Testis (tissue), 3 donors: ENCODE measurements around the gene BIN1. TPM values are rescaled to one million over a fixed set of nuclear protein-coding genes. Genes with fewer than 3 reads are reported as not detected.

Source experiments
- DNase-seq: peaks from one replicate; pipeline ENCODE4 v3.0.0-alpha.2; 2019
- H3K27ac ChIP-seq, 2 donors: fragments of 200-600 bp; sonication (generic); one replicate each; pipeline ENCODE4 v1.5.1; 2019
- H3K27me3 ChIP-seq: fragments of 200-600 bp; sonication (generic); one replicate; pipeline ENCODE4 v1.5.1; 2019
- H3K36me3 ChIP-seq: fragments of 200-600 bp; sonication (generic); one replicate; pipeline ENCODE4 v1.5.1; 2017; ENCODE audit warnings: low read depth; ENCODE audit errors: missing control alignments
- H3K4me1 ChIP-seq: fragments of 200-600 bp; sonication (generic); one replicate; pipeline ENCODE4 v1.5.1; 2019
- H3K4me3 ChIP-seq, 2 donors: fragments of 200-600 bp; sonication (generic); one replicate each; pipeline ENCODE4 v1.5.1; 2017 to 2019
- H3K9me3 ChIP-seq: fragments of 200-600 bp; sonication (generic); one replicate; pipeline ENCODE4 v1.5.1; 2017
- POLR2A ChIP-seq: fragments of 450-650 bp; IDR thresholded peaks from one replicate; pipeline ENCODE4 v1.6.1; 2017; ENCODE audit warnings: antibody characterized with exemption, mild to moderate bottlenecking, moderate library complexity
- WGBS, 2 donors: methylation state at CpG; one replicate each; pipeline ENCODE4 v1.1.5; 2018; 5-methylcytosine and 5-hydroxymethylcytosine counted together
- intact Hi-C: fragments of 100-400 bp; cut with DNase I; formaldehyde crosslinking; loops from one replicate; pipeline ENCODE4 v1.15.1; 2023; ENCODE audit warnings: low total_unique reads
- polyA plus RNA-seq: library from polyadenylated mRNA; stranded (reverse); fragments of 350-450 nt; fragmentation: Illumina TruSeq; extraction: RNeasy Lipid Tissue Mini Kit (QIAGEN cat#74804); gene quantifications from one replicate; pipeline ENCODE4 v1.2.3, GENCODE V29; 2014; ENCODE audit warnings: low read depth, low replicate concordance; ENCODE audit not compliant: insufficient read depth
- total RNA-seq, 2 donors: library from RNA; depleted of rRNA; stranded (reverse); fragments of >200 nt; gene quantifications; one replicate each; pipeline ENCODE4 v1.2.3, GENCODE V29; 2016
- TF ChIP-seq, protein P1 (sequence below), 3 experiments: fragments of 450-650 bp in 2 of 3; fragments of 200-600 bp in 1 of 3; sonication (generic) in 1 of 3; IDR thresholded peaks; one replicate each; pipeline ENCODE4 v1.5.1; 2016 to 2019; ENCODE audit warnings: antibody characterized with exemption in 3 of 3, mild to moderate bottlenecking in 2 of 3, moderate library complexity in 1 of 3

Gene BIN1
- total and polyA plus RNA-seq, 3 donors from 2014 or later = 25.0 to 38.8 (median 28.7) TPM

DNA sequence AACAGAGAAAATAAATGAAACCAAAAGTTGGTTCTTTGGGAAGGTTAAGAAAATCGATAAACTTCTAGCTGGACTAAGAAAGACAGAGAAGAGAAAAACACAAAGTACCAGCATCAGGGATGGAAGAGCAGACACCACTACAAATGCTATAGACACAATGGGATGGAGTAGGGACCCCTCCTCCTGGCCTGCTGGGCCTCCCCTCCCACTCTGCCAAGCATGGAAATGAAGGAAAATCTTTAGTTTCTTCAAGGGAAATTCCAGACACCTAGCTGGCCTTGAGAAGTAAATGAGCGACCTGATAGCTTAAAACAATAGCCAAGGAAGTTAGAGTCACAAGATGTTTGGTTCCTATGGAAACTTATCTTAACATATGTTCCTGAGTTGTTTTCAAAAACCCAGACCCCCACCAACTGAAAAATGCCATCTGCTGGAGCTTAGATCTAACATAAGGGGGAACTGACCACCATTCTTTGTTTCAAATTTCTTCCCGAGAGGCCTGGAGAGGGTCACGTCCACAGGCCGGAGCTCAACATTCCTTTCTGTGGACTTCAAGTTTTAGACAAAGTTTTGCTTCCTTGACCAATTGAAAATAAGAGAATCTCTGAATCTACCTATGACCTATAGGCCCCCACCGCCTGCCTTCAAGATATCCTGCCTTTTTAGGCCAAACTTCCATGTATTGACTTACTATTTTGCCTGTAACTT is 101.9 kb downstream of the BIN1 start:
- 87 to 94% methylated on average over 6 of the region's 6 CpGs for whole genome bisulfite sequencing, 2 donors
- Histone ChIP-seq H3K36me3 (no peaks in the 10 kb centered on the region), H3K9me3 (no peaks in the 10 kb centered on the region), H3K27ac (no peak overlapping the region), H3K4me3 (no peak overlapping the region), H3K27me3 (no peaks in the 10 kb centered on the region), H3K4me1 (no peaks in the 10 kb centered on the region)
- TF ChIP-seq, protein P1, sequence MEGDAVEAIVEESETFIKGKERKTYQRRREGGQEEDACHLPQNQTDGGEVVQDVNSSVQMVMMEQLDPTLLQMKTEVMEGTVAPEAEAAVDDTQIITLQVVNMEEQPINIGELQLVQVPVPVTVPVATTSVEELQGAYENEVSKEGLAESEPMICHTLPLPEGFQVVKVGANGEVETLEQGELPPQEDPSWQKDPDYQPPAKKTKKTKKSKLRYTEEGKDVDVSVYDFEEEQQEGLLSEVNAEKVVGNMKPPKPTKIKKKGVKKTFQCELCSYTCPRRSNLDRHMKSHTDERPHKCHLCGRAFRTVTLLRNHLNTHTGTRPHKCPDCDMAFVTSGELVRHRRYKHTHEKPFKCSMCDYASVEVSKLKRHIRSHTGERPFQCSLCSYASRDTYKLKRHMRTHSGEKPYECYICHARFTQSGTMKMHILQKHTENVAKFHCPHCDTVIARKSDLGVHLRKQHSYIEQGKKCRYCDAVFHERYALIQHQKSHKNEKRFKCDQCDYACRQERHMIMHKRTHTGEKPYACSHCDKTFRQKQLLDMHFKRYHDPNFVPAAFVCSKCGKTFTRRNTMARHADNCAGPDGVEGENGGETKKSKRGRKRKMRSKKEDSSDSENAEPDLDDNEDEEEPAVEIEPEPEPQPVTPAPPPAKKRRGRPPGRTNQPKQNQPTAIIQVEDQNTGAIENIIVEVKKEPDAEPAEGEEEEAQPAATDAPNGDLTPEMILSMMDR (IDR thresholded peaks at IDR 0.05) = no peak
- TF ChIP-seq POLR2A = no peak
- no peak for DNase-seq
- intact Hi-C loops = no loop called here

DNA sequence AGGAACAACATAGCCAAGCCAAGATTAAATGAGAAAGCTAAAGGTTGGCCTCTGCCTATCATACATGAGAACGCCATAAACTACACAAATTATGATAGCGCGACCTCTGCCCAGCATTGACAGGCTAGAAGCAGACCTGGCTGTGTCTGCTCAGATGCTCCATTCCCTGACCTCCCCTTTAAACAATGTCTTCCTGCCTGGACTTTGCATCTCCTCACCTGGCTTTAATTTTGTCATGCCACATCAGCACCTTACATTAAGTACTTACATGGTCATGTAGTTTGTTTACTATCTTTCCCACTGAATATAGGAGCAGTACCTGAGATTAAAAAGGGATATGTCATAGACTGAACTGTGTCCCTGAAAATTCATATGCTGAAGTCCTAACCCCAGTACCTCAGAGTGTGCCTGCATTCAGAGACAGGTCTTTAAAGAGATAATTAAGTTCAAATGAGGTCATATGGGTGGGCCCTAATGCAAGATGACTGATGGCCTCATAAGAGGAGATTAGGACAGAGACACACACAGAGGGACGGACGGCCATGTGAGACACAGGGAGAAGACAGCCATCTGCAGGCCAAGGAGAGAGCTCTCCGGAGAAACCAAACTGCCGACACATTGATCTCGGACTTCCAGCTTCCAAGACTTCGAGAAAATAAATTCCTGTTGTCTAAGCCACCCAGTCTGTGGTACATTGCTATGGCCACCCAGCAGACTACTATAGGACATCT is 103.7 kb downstream of the BIN1 start:
- Histone ChIP-seq H3K9me3 (no peaks in the 10 kb centered on the region), H3K36me3 (no peaks in the 10 kb centered on the region), H3K27me3 (no peaks in the 10 kb centered on the region), H3K4me3 (no peak overlapping the region), H3K27ac (no peak overlapping the region), H3K4me1 (no peaks in the 10 kb centered on the region)
- WGBS, 2 donors = 79 to 89% methylated on average over 9 of the region's 9 CpGs
- no peak for DNase-seq
- intact Hi-C loops = no loop called here
- TF ChIP-seq, protein P1 (IDR thresholded peaks at IDR 0.05) = no peak
- no peak for TF ChIP-seq POLR2A

DNA sequence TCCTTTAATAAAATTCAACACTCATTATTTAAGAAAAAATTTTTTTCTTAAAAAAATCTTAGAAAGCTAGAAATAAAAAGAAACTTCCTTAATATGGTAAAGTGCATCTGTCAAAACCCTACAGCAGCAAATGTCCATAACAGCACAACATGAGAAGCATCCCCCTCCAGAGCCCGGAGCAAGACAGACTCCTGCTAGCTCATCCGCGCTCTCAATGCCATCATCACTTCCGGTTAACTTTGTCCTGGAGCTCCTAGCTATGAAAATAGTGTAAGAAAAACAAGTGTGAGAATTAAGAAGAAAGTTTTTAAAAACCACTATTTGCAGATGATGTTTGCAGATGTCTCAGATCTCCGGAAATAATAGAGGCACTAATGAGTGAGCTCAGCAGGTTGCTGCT is 105.2 kb downstream of the BIN1 start:
- H3K9me3 ChIP-seq = no peaks in the 10 kb centered on the region
- H3K27me3 ChIP-seq = no peaks in the 10 kb centered on the region
- TF ChIP-seq, protein P1 (IDR thresholded peaks at IDR 0.05) = no peak
- no peak for TF ChIP-seq POLR2A
- no peaks in the 10 kb centered on the region for H3K36me3 ChIP-seq
- DNase-seq = no peak
- intact Hi-C loops = no loop called here
- WGBS, 2 donors = 80 to 94% methylated on average over 5 of the region's 5 CpGs
- H3K4me3 ChIP-seq = no peak overlapping the region
- H3K4me1 ChIP-seq = no peaks in the 10 kb centered on the region
- no peak overlapping the region for H3K27ac ChIP-seq

DNA sequence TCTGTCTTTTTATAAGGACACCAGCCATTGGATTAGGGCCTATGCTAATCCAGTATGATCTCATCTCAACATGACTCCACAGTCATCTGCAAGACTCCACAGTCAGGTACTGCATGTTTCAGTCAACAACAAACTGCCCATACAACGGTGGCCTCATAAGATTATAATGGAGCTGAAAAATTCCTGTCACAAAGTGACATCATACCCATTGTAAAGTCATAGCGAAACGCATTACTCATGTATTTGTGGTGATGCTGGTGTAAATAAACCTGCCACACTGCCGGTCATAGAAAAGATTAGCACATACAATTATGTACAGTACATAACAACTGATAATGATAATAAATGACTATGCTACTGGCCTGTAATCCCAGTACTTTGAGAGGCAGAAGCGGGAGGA is 106.0 kb downstream of the BIN1 start:
- Histone ChIP-seq H3K27me3 (no peaks in the 10 kb centered on the region), H3K36me3 (no peaks in the 10 kb centered on the region), H3K4me1 (peaks cover 3% of the 10 kb centered on the region), H3K4me3 (no peak overlapping the region), H3K9me3 (no peaks in the 10 kb centered on the region), H3K27ac (no peak overlapping the region)
- TF ChIP-seq POLR2A = no peak
- TF ChIP-seq, protein P1 (IDR thresholded peaks at IDR 0.05) = no peak
- no peak for DNase-seq
- intact Hi-C loops = no loop called here
- 94 to 95% methylated on average over 5 of the region's 5 CpGs for WGBS, 2 donors
